IMR-90 (cell line): ENCODE results near the gene PRPH2. TPM values are rescaled to one million over a fixed set of nuclear protein-coding genes. Genes with fewer than 3 reads are reported as not detected.

Experiments
- ATAC-seq: fragments of 200-7000 bp; cut with Tn5 transposase; 2 replicates; pipeline ENCODE4 v1.9.1; 2020; ENCODE audit warnings: low read depth, mild to moderate bottlenecking, moderate library complexity
- BruUV-seq: library from RNA; stranded (reverse); fragments of 400-500 nt; replicated peaks from 2 replicates; lab custom pipeline; 2021; lab: Mats Ljungman, UMichigan
- CTCF ChIA-PET: fragments of 300-600 bp; formaldehyde crosslinking; extraction: SDS; loops from one replicate; lab custom pipeline; 2021; ENCODE audit warnings: antibody characterized with exemption; lab: Yijun Ruan, JAX
- POLR2A ChIA-PET: fragments of 300-600 bp; sonication (Branson Sonifier 250); formaldehyde crosslinking; loops from one replicate; lab custom pipeline; 2022; ENCODE audit warnings: antibody characterized with exemption; ENCODE audit not compliant: unreplicated experiment; lab: Charles Lee
- DNase-seq: peaks from one replicate; pipeline ENCODE4 v3.0.0; 2013
- H2AFZ ChIP-seq: replicated peaks from 2 replicates; pipeline ENCODE3; 2013; ENCODE audit warnings: low read length, mild to moderate bottlenecking; ENCODE audit not compliant: poor library complexity
- H2AK5ac ChIP-seq: 2 replicates; pipeline ENCODE4 v1.6.1; 2013; ENCODE audit warnings: low read depth, low read length, inconsistent platforms
- H2AK9ac ChIP-seq: replicated peaks from 2 replicates; pipeline ENCODE3; 2013; ENCODE audit warnings: mild to moderate bottlenecking, low read depth, low read length, moderate library complexity; ENCODE audit not compliant: poor library complexity
- H2BK120ac ChIP-seq: 2 replicates; pipeline ENCODE4 v1.6.1; 2013; ENCODE audit warnings: low read depth, low read length, inconsistent platforms
- H2BK15ac ChIP-seq: 3 replicates; pipeline ENCODE4 v1.6.1; 2013; ENCODE audit warnings: low read depth, low read length, inconsistent platforms
- H2BK20ac ChIP-seq: 2 replicates; pipeline ENCODE4 v1.6.1; 2013; ENCODE audit warnings: low read depth, mild to moderate bottlenecking, inconsistent platforms, low read length, moderate library complexity
- H2BK5ac ChIP-seq: 2 replicates; pipeline ENCODE4 v1.6.1; 2013; ENCODE audit warnings: mild to moderate bottlenecking, low read depth, low read length, inconsistent platforms; ENCODE audit not compliant: poor library complexity, severe bottlenecking
- H3K14ac ChIP-seq: replicated peaks from 2 replicates; pipeline ENCODE4 v1.6.1; 2013; ENCODE audit warnings: low read depth, low read length, inconsistent platforms
- H3K18ac ChIP-seq: 2 replicates; pipeline ENCODE4 v1.6.1; 2013; ENCODE audit warnings: low read depth, low read length, control low read depth
- H3K23ac ChIP-seq: 2 replicates; pipeline ENCODE4 v1.6.1; 2013; ENCODE audit warnings: low read depth, low read length, inconsistent platforms
- H3K27ac ChIP-seq: 2 replicates; pipeline ENCODE4 v1.5.1; 2013; ENCODE audit warnings: mild to moderate bottlenecking, control low read depth, low read length; ENCODE audit not compliant: insufficient read depth
- H3K27me3 ChIP-seq: 2 replicates; pipeline ENCODE4 v1.6.1; 2013; ENCODE audit warnings: low read length; ENCODE audit not compliant: control insufficient read depth, insufficient read depth
- H3K36me3 ChIP-seq: 2 replicates; pipeline ENCODE4 v1.6.1; 2013; ENCODE audit warnings: low read length, mixed read lengths; ENCODE audit not compliant: control insufficient read depth, insufficient read depth
- H3K4ac ChIP-seq: 2 replicates; pipeline ENCODE4 v1.6.1; 2013; ENCODE audit warnings: low read depth, low read length, inconsistent platforms
- H3K4me1 ChIP-seq: 2 replicates; pipeline ENCODE4 v1.6.1; 2013; ENCODE audit warnings: low read length, mixed read lengths; ENCODE audit not compliant: control insufficient read depth, insufficient read depth
- H3K4me2 ChIP-seq: 2 replicates; pipeline ENCODE4 v1.6.1; 2013; ENCODE audit warnings: low read depth, mild to moderate bottlenecking, control low read depth, low read length, moderate library complexity
- H3K4me3 ChIP-seq: 2 replicates; pipeline ENCODE4 v1.5.1; 2013; ENCODE audit warnings: low read depth, mild to moderate bottlenecking, control low read depth, low read length, moderate library complexity; ENCODE audit not compliant: insufficient read depth
- H3K56ac ChIP-seq: 2 replicates; pipeline ENCODE4 v1.6.1; 2013; ENCODE audit warnings: low read length, inconsistent platforms; ENCODE audit not compliant: insufficient read depth; ENCODE audit errors: extremely low read depth
- H3K79me1 ChIP-seq, 2 experiments: 2 replicates each; pipeline ENCODE4 v1.6.1; 2013; ENCODE audit warnings: low read length in 2 of 2, inconsistent platforms in 1 of 2, low read depth in 1 of 2
- H3K9ac ChIP-seq: 2 replicates; pipeline ENCODE4 v1.6.1; 2013; ENCODE audit warnings: low read depth, low read length, control low read depth
- H3K9me1 ChIP-seq: 2 replicates; pipeline ENCODE4 v1.6.1; 2013; ENCODE audit warnings: low read length, inconsistent platforms; ENCODE audit not compliant: insufficient read depth
- H3K9me3 ChIP-seq: 2 replicates; pipeline ENCODE4 v1.6.1; 2013; ENCODE audit warnings: low read length; ENCODE audit not compliant: control insufficient read depth, insufficient read depth
- H4K20me1 ChIP-seq: 2 replicates; pipeline ENCODE4 v1.6.1; 2013; ENCODE audit warnings: low read length, inconsistent platforms; ENCODE audit not compliant: insufficient read depth
- H4K5ac ChIP-seq: 2 replicates; pipeline ENCODE4 v1.6.1; 2013; ENCODE audit warnings: mild to moderate bottlenecking, low read depth, low read length, control low read depth
- H4K8ac ChIP-seq, 2 experiments: 2 replicates each; pipeline ENCODE4 v1.6.1; 2013; ENCODE audit warnings: low read depth in 2 of 2, low read length in 2 of 2, control low read depth in 1 of 2, inconsistent platforms in 1 of 2
- H4K91ac ChIP-seq: 2 replicates; pipeline ENCODE4 v1.6.1; 2013; ENCODE audit warnings: low read depth, low read length, inconsistent platforms; ENCODE audit not compliant: insufficient read depth
- BHLHE40 ChIP-seq: fragments of 150-350 bp; IDR thresholded peaks from 2 replicates; pipeline ENCODE4 v1.6.1; 2016; ENCODE audit warnings: mild to moderate bottlenecking, low read depth, low read length
- CEBPB ChIP-seq: IDR thresholded peaks from 2 replicates; pipeline ENCODE4 v1.6.1; 2012; ENCODE audit warnings: low read depth, low read length, improper control_type of control experiment
- FOS ChIP-seq: fragments of 150-350 bp; IDR thresholded peaks from 2 replicates; pipeline ENCODE4 v1.6.1; 2016; ENCODE audit warnings: low read depth, low read length
- POLR2A ChIP-seq: IDR thresholded peaks from 2 replicates; pipeline ENCODE4 v1.6.1; 2012; ENCODE audit warnings: mild to moderate bottlenecking, low read depth, low read length
- RAD21 ChIP-seq: IDR thresholded peaks from 2 replicates; pipeline ENCODE4 v1.6.1; 2012; ENCODE audit warnings: low read length, improper control_type of control experiment
- SMC3 ChIP-seq: fragments of 150-350 bp; IDR thresholded peaks from 2 replicates; pipeline ENCODE4 v1.6.1; 2016; ENCODE audit warnings: low read depth, mild to moderate bottlenecking, antibody characterized with exemption, low read length, moderate library complexity
- WGBS, 2 experiments: methylation state at CpG; one replicate each; pipeline versions ENCODE4 v1.1.5 to v1.1.7; 2013; ENCODE audit warnings: missing lambda C conversion rate in 2 of 2; ENCODE audit not compliant: insufficient read length in 1 of 2; ENCODE audit errors: extremely low coverage in 2 of 2; 5-methylcytosine and 5-hydroxymethylcytosine counted together
- dilution Hi-C: fragments of 300-500 bp; cut with HindIII; formaldehyde crosslinking; loops from one replicate; pipeline ENCODE4 v1.14.3; 2018; ENCODE audit warnings: low sequenced_read_pairs; ENCODE audit not compliant: unreplicated experiment
- in situ Hi-C: fragments of 300-500 bp; cut with MboI; formaldehyde crosslinking; loops from 3 replicates; pipeline ENCODE4 v1.14.3; 2019; ENCODE audit warnings: low sequenced_read_pairs, inconsistent platforms, mixed read lengths
- intact Hi-C: fragments of 100-400 bp; cut with micrococcal nuclease; formaldehyde crosslinking; loops from 2 replicates; pipeline ENCODE4 v1.10.0; 2022
- polyA plus RNA-seq, 3 experiments: library from polyadenylated mRNA; depleted of rRNA; stranded (reverse); fragments of >200 nt; gene quantifications; 2 replicates each; pipeline ENCODE4 v1.2.3, GENCODE V29; 2012; ENCODE audit warnings: low replicate concordance in 1 of 3
- total RNA-seq: library from RNA; depleted of rRNA; stranded (reverse); fragments of >200 nt; gene quantifications from 2 replicates; pipeline ENCODE4 v1.2.3, GENCODE V29; 2012
- TF ChIP-seq, protein P1 (sequence below): fragments of 150-350 bp; IDR thresholded peaks from 2 replicates; pipeline ENCODE4 v1.6.1; 2016; ENCODE audit warnings: low read depth, mild to moderate bottlenecking, low read length, moderate library complexity, borderline replicate concordance

Gene PRPH2
- total and polyA plus RNA-seq, 2 of the 4 experiments (the other 2 are of a cell fraction) = 1.0 to 1.1 TPM

DNA sequence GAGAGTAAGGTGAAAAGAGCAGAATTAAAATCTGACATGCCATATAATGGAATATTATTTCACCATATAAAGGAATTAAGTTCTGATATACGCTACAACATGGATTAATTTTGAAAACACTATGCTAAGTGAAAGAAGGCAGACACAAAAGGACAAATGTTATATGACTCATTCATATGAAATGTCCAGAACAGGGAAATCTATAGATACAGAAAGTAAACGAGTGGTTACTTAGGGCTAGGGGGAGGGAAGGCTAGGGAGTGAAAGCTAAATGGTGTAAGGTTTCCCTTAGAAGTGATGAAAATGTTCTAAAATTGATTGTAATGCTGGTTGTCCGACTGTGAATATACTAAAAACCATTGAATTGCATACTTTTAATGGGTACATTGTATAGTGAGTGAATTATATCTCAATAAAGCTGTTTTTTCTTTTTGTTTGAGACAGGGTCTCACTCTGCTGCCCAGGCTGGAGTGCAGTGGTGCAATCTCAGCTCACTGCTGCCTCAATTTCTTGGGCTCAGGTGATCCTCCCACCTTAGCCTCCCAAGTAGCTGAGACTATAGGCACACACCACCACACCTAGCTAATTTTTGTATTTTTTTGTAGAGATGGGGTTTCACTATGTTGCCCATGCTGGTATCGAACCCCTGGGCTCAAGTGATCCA is 8.2 kb downstream of the PRPH2 start:
- Histone ChIP-seq H3K4me1 (peaks cover 4% of the 10 kb centered on the region), H3K14ac (no peak overlapping the region), H2AK9ac (no peak overlapping the region), H3K27ac (no peak overlapping the region), H2BK5ac (no peak overlapping the region), H4K20me1 (no peaks in the 10 kb centered on the region), H3K36me3 (no peaks in the 10 kb centered on the region), H2AK5ac (no peak overlapping the region; the same call in 1 of the 2 replicates), H3K27me3 (no peaks in the 10 kb centered on the region), H3K79me1 (peaks cover 0 to 2% of the 10 kb centered on the region in 2 experiments; a peak in 2 of 4 replicates), H3K4me2 (no peak overlapping the region), H3K9me1 (peaks cover 6% of the 10 kb centered on the region; the same call in 1 of the 2 replicates), H2BK20ac (0 out of 2 replicates have a peak overlapping the region, but pooled peaks have one; percentile 47), H4K5ac (no peak overlapping the region), H2BK120ac (no peak overlapping the region), H2BK15ac (no peak overlapping the region), H3K9me3 (peaks cover 9% of the 10 kb centered on the region), H3K18ac (no peak overlapping the region), H2AFZ (no peak overlapping the region), H3K4me3 (no peak overlapping the region), H3K4ac (no peak overlapping the region), H4K8ac (no peak overlapping the region), H3K9ac (no peak overlapping the region), H3K56ac (no peak overlapping the region), H3K23ac (no peak overlapping the region), H4K91ac (no peak overlapping the region)
- TF ChIP-seq FOS (peak; percentile 61; the same call in 1 of the 2 replicates), POLR2A (no peak), BHLHE40 (no peak), SMC3 (no peak), CEBPB (no peak), RAD21 (no peak)
- TF ChIP-seq, protein P1, sequence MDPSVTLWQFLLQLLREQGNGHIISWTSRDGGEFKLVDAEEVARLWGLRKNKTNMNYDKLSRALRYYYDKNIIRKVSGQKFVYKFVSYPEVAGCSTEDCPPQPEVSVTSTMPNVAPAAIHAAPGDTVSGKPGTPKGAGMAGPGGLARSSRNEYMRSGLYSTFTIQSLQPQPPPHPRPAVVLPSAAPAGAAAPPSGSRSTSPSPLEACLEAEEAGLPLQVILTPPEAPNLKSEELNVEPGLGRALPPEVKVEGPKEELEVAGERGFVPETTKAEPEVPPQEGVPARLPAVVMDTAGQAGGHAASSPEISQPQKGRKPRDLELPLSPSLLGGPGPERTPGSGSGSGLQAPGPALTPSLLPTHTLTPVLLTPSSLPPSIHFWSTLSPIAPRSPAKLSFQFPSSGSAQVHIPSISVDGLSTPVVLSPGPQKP = no peak
- WGBS, 2 experiments = 40% methylated on average over 1 of the region's 4 CpGs; no CpG with 5 or more reads in 1 of the 2 experiments
- peak; percentile 60 for ATAC-seq
- ChIA-PET CTCF (no interaction called here), POLR2A (no interaction called here)
- peak; percentile 70 for DNase-seq
- dilution Hi-C loops = no loop called here
- no TSS peak for BruUV-seq
- intact Hi-C loops = no loop called here
- in situ Hi-C loops = no loop called here
